Stimulated activated naive CD8-positive, alpha-beta T cell treated with anti-CD3 and anti-CD28 coated beads, Interleukin-15, Interleukin-2, amounts not matched to agents 100 U/mL and 50 U/mL, for 24 hours (primary cell): Measurements from ENCODE around the gene HDDC3.
"Not testable (repeated sequence)": the region's sequence is repeated elsewhere in the genome, so short reads cannot be mapped to it uniquely, and the experiment has no call there.

Experiments
- ATAC-seq: fragments of 150-1000 bp; cut with Tn5 transposase; one replicate; pipeline ENCODE4 v1.10.0; 2021
- DNase-seq: peaks from one replicate; pipeline ENCODE4 v3.0.0; 2021

HDDC3 gene

GRCh38 chr15:90930861-90931574 lies 1.3 kb downstream of the HDDC3 start:
- no peak for DNase-seq
- ATAC-seq = no peak

GRCh38 chr15:90929246-90930019 lies 2.9 kb downstream of the HDDC3 start:
- ATAC-seq = no peak

GRCh38 chr15:90928106-90928505 lies 4.2 kb downstream of the HDDC3 start:
- ATAC-seq, DNase-seq: not testable (repeated sequence)

More at GRCh38 chr15:90929246-90930019, 2.9 kb downstream of the HDDC3 start:
- DNase-seq = no peak

- not testable (repeated sequence) for ATAC-seq, DNase-seq
Observed at GRCh38 chr15:90926766-90927165, 5.6 kb downstream of the HDDC3 start.

- peak; percentile 79 for ATAC-seq
Observed at GRCh38 chr15:90924375-90924774, 8.0 kb downstream of the HDDC3 start.

GRCh38 chr15:90922712-90923322 lies 9.5 kb downstream of the HDDC3 start:
- ATAC-seq = peak; percentile 61
- not testable (repeated sequence) for DNase-seq

More at GRCh38 chr15:90924375-90924774, 8.0 kb downstream of the HDDC3 start:
- no peak for DNase-seq

- no peak for ATAC-seq
- DNase-seq = no peak
Observed at GRCh38 chr15:90921887-90922286, 10.5 kb downstream of the HDDC3 start.

GRCh38 chr15:90918835-90919234 lies 13.5 kb downstream of the HDDC3 start:
- no peak for ATAC-seq
- no peak for DNase-seq

GRCh38 chr15:90918034-90918788 lies 14.1 kb downstream of the HDDC3 start:
- DNase-seq (no peak), ATAC-seq (no peak)

- ATAC-seq = no peak
Observed at GRCh38 chr15:90917569-90917968, 14.8 kb downstream of the HDDC3 start.

GRCh38 chr15:90916461-90916860 lies 15.9 kb downstream of the HDDC3 start:
- DNase-seq (no peak), ATAC-seq (no peak)

More at GRCh38 chr15:90917569-90917968, 14.8 kb downstream of the HDDC3 start:
- DNase-seq = no peak

GRCh38 chr15:90915808-90916440 lies 16.4 kb downstream of the HDDC3 start:
- no peak for DNase-seq

GRCh38 chr15:90915216-90915807 lies 17.0 kb downstream of the HDDC3 start:
- DNase-seq (no peak), ATAC-seq (no peak)

More at GRCh38 chr15:90915808-90916440, 16.4 kb downstream of the HDDC3 start:
- ATAC-seq = no peak

GRCh38 chr15:90914305-90915080 lies 17.9 kb downstream of the HDDC3 start:
- DNase-seq (no peak), ATAC-seq (no peak)

- DNase-seq (no peak), ATAC-seq (no peak)
Observed at GRCh38 chr15:90913398-90913944, 18.9 kb downstream of the HDDC3 start.

GRCh38 chr15:90912770-90913075 lies 19.6 kb downstream of the HDDC3 start:
- no peak for DNase-seq
- no peak for ATAC-seq

- ATAC-seq = no peak
- DNase-seq = no peak
Observed at GRCh38 chr15:90911906-90912769, 20.2 kb downstream of the HDDC3 start.

GRCh38 chr15:90911302-90911623 lies 21.1 kb downstream of the HDDC3 start:
- DNase-seq (no peak), ATAC-seq (no peak)
